ENCODE results near the gene ZC2HC1B. TPM values are rescaled to one million over a fixed set of nuclear protein-coding genes. Genes with fewer than 3 reads are reported as not detected.

ZC2HC1B gene, protein sequence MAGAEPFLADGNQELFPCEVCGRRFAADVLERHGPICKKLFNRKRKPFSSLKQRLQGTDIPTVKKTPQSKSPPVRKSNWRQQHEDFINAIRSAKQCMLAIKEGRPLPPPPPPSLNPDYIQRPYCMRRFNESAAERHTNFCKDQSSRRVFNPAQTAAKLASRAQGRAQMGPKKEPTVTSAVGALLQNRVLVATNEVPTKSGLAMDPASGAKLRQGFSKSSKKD
- not detected for total RNA-seq

DNA sequence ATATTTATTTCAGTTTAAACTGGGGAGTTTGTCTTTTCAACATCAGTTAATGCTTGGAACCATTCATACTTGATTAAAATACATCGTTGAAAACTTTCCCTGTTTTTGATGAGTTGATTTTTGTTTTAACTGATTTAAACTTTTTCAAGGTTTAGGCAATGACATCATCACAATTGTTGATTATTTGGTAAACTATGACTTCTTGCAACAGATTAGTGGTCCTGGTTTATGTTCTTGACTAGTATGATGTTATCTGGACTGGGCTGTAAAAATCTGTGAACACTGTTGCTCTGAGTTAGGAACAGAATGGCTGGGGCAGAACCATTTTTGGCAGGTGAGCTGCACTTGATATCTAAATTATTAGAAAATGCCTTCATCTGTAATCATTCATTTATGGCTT is at the start of gene ZC2HC1B:
Gene ZC2HC1B, plus strand, starts transcription at position 241 of the 400 bp plus-strand sequence. Its CDS starts 66 bp downstream, at position 307.
- H3K36me3 ChIP-seq, result peaks cover 4% of the 10 kb centered on the region
- intact Hi-C loops (cut with DNase I), result no loop called here
- no peak within 1 kb of the TSS for H3K27ac ChIP-seq

DNA sequence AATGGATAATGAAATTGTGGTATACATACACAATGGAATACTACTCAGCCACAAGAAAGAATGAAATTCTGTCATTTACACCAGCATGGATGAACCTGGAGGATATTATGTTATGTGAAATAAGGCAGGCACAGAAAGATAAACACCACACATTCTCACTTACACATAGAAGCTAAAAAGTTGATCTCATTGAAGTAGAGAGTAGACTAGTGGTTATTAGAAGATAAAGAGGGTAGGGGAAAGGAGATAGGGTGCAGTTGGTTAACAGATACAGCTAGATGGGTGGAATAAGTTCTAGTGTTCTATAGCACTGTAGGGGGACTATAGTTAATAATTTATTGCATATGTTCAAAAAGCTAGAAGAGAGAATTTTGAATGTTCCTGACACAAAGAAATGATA is 46.7 kb upstream of the ZC2HC1B start:
- no peak for TF ChIP-seq CTCF (IDR thresholded peaks at IDR 0.05)
- H3K9me3 ChIP-seq, result no peaks in the 10 kb centered on the region
- intact Hi-C loops (cut with DNase I), result no loop called here

More for the DNA sequence above, at the start of gene ZC2HC1B:
- no peaks in the 10 kb centered on the region for H3K9me3 ChIP-seq
- no peaks in the 10 kb centered on the region for H3K4me1 ChIP-seq
- H3K27me3 ChIP-seq, result no peaks in the 10 kb centered on the region
- no peak within 1 kb of the TSS for H3K9ac ChIP-seq (ENCODE audit: low read depth in 2 of 2, low read length in 2 of 2)
- TF ChIP-seq CTCF (IDR thresholded peaks at IDR 0.05), result no peak
- DNase-seq, result no peak
- H3K4me3 ChIP-seq, result no peak within 1 kb of the TSS

DNA sequence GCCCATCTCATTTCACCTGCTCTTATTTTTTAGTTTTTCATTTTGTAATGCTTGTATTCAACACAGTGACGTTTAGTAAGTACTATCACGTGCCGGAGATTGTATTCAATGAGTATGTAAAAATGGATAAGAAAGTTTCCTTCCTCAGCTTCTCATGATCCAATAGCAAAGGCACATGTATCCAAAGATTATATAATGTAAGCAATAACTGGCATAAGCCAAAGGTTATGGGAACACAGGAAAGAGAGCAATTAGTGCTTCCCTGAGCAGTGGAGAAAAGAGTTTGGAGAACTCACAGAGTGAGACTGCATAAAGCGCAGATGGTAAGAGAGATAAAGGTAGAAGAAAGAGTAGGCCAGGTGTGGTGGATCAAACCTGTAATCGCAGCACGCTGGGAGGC is 42.9 kb upstream of the ZC2HC1B start:
- Histone ChIP-seq H3K9ac (ENCODE audit: low read depth in 2 of 2, low read length in 2 of 2) (no peak overlapping the region), H3K4me3 (no peak overlapping the region), H3K4me1 (no peaks in the 10 kb centered on the region), H3K27ac (no peak overlapping the region), H3K9me3 (no peaks in the 10 kb centered on the region), H3K36me3 (no peaks in the 10 kb centered on the region), H3K27me3 (no peaks in the 10 kb centered on the region)
- intact Hi-C loops (cut with DNase I), result no loop called here
- TF ChIP-seq CTCF (IDR thresholded peaks at IDR 0.05), result no peak
- DNase-seq, result no peak

More for the DNA sequence above, 46.7 kb upstream of the ZC2HC1B start:
- Histone ChIP-seq H3K36me3 (no peaks in the 10 kb centered on the region), H3K4me3 (no peak overlapping the region), H3K27me3 (no peaks in the 10 kb centered on the region), H3K9ac (ENCODE audit: low read depth in 2 of 2, low read length in 2 of 2) (no peak overlapping the region), H3K27ac (no peak overlapping the region), H3K4me1 (no peaks in the 10 kb centered on the region)
- DNase-seq, result no peak

DNA sequence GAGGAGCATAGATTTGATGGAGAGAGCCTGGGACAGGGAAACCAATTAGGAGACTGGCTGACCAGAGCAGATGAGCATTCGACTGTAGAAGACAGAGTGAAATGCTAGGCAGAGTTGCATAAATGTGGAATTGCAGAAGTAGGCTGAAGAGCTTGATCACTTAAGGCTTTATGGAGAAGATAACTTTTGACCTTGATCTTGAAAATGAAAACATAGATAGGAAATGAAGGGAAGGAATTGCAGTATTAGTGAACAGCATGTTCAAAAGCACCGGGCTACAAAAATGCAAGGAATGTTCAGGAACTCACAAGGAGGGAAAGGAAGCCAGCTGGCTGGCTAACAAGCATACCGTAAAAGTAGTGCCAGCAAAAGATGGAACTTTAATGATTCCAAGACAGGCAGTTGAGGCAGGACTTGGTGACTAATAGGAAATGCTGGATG is 41.7 kb upstream of the ZC2HC1B start:
- intact Hi-C loops (cut with DNase I), result no loop called here
- DNase-seq, result no peak
- H3K9ac ChIP-seq (ENCODE audit: low read depth in 2 of 2, low read length in 2 of 2), result no peak overlapping the region
- H3K4me3 ChIP-seq, result no peak overlapping the region
- no peaks in the 10 kb centered on the region for H3K9me3 ChIP-seq
- H3K27me3 ChIP-seq, result no peaks in the 10 kb centered on the region
- no peaks in the 10 kb centered on the region for H3K4me1 ChIP-seq
- no peak for TF ChIP-seq CTCF (IDR thresholded peaks at IDR 0.05)
- H3K27ac ChIP-seq, result no peak overlapping the region
- no peaks in the 10 kb centered on the region for H3K36me3 ChIP-seq

- H3K4me3 ChIP-seq, result no peak overlapping the region
- no peaks in the 10 kb centered on the region for H3K27me3 ChIP-seq
- intact Hi-C loops (cut with DNase I), result no loop called here
- no peak overlapping the region for H3K27ac ChIP-seq
- no peak overlapping the region for H3K9ac ChIP-seq (ENCODE audit: low read depth in 2 of 2, low read length in 2 of 2)
- H3K4me1 ChIP-seq, result no peaks in the 10 kb centered on the region
- no peaks in the 10 kb centered on the region for H3K9me3 ChIP-seq
- no peaks in the 10 kb centered on the region for H3K36me3 ChIP-seq
- no peak for TF ChIP-seq CTCF (IDR thresholded peaks at IDR 0.05)
- no peak for DNase-seq
These were observed 40.7 kb upstream of the ZC2HC1B start for GRCh38 chr6:143823548-143823947.

Data from colonic mucosa (tissue), 4 donors.